Testis (tissue), 2 donors: ENCODE measurements around the gene RTL1.

Experiments
- POLR2A ChIP-seq: fragments of 450-650 bp; IDR thresholded peaks from one replicate; pipeline ENCODE4 v1.6.1; 2017; ENCODE audit warnings: antibody characterized with exemption, mild to moderate bottlenecking, moderate library complexity
- TF ChIP-seq, protein P1 (sequence below), 3 experiments: fragments of 450-650 bp in 2 of 3; fragments of 200-600 bp in 1 of 3; sonication (generic) in 1 of 3; IDR thresholded peaks; one replicate each; pipeline ENCODE4 v1.5.1; 2016 to 2019; ENCODE audit warnings: antibody characterized with exemption in 3 of 3, mild to moderate bottlenecking in 2 of 3, moderate library complexity in 1 of 3

DNA sequence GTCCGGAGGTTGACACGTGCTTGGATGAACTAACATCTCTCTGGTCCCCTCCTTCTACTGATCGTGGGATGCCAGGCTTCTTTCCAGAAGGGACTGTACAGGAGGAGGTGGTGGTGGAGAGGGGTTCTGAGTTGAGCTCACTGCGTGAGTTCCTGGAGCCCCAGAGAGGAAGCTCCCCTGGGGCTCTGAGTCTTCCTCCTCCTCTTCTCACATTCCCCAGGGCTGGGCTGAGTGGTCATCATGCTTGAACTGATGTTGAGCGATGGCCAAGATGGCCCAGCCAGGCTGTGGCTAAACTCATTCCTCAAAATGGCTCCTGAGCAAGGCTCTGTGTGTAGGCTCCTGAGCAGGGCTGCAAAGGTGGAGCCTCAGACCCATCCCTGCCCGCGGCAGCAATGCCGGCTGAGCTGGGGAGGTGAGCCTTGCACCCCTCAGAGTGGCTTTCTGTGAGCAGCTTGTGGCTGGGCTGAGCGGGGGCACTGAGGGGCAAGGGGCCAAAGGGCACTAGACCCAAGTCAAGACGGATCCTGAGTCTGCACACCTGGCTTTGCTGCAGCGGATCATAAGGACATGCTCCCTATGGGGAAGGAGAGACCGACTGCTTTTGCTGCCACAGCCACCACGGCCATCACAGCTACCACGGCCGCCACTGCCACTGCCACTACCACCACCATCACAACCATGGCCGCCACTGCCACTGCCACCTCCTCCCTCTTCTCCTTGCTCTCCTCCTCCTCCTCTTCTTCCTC lies 42.2 kb downstream of the RTL1 start:
- TF ChIP-seq, protein P1, sequence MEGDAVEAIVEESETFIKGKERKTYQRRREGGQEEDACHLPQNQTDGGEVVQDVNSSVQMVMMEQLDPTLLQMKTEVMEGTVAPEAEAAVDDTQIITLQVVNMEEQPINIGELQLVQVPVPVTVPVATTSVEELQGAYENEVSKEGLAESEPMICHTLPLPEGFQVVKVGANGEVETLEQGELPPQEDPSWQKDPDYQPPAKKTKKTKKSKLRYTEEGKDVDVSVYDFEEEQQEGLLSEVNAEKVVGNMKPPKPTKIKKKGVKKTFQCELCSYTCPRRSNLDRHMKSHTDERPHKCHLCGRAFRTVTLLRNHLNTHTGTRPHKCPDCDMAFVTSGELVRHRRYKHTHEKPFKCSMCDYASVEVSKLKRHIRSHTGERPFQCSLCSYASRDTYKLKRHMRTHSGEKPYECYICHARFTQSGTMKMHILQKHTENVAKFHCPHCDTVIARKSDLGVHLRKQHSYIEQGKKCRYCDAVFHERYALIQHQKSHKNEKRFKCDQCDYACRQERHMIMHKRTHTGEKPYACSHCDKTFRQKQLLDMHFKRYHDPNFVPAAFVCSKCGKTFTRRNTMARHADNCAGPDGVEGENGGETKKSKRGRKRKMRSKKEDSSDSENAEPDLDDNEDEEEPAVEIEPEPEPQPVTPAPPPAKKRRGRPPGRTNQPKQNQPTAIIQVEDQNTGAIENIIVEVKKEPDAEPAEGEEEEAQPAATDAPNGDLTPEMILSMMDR (IDR thresholded peaks at IDR 0.05) = no peak
- no peak for TF ChIP-seq POLR2A
